HEK293 (cell line): ENCODE results near the gene KIF13A.

Experiments used
- CTCF ChIA-PET: fragments of 350-600 bp; formaldehyde crosslinking; extraction: SDS; loops from one replicate; lab custom pipeline; 2021; ENCODE audit warnings: antibody characterized with exemption; lab: Yijun Ruan, JAX
- POLR2A ChIA-PET: fragments of 300-600 bp; formaldehyde crosslinking; extraction: SDS; loops from one replicate; lab custom pipeline; 2020; ENCODE audit warnings: antibody characterized with exemption, inconsistent platforms; lab: Yijun Ruan, JAX
- H3K27ac ChIP-seq: fragments of 200-500 bp; sonication (Bioruptor generic); 2 replicates; pipeline ENCODE4 v1.5.1; 2014; ENCODE audit warnings: low read depth, low read length, control low read depth, inconsistent platforms; ENCODE audit errors: extremely low read depth
- H3K36me3 ChIP-seq, 2 experiments: fragments of 200-500 bp in 1 of 2; sonication (Bioruptor generic) in 1 of 2; 1 replicate in 1 of 2; 2 replicates in 1 of 2; pipeline ENCODE4 v1.5.1; 2014 to 2017; ENCODE audit warnings: inconsistent platforms in 2 of 2, low read length in 2 of 2; ENCODE audit not compliant: control insufficient read depth in 2 of 2, insufficient read depth in 1 of 2
- H3K4me1 ChIP-seq: fragments of 200-500 bp; sonication (Bioruptor generic); 2 replicates; pipeline ENCODE4 v1.5.1; 2014; ENCODE audit warnings: mild to moderate bottlenecking, low read length, inconsistent platforms; ENCODE audit not compliant: control insufficient read depth, insufficient read depth
- H3K4me3 ChIP-seq: 2 replicates; pipeline ENCODE4 v1.5.1; 2011; ENCODE audit warnings: low read depth, mild to moderate bottlenecking, control low read depth, low read length, moderate library complexity
- H3K9me3 ChIP-seq: fragments of 200-500 bp; sonication (Bioruptor generic); 2 replicates; pipeline ENCODE4 v1.5.1; 2014; ENCODE audit warnings: low read depth, low read length, inconsistent platforms; ENCODE audit not compliant: control insufficient read depth, insufficient read depth
- FEZF1 ChIP-seq: fragments of 450-650 bp; formaldehyde crosslinking; IDR thresholded peaks from 2 replicates; pipeline ENCODE4 v1.5.1; 2016; ENCODE audit warnings: missing biosample characterization, missing genetic modification characterization
- KLF16 ChIP-seq: fragments of 450-650 bp; formaldehyde crosslinking; IDR thresholded peaks from 2 replicates; pipeline ENCODE4 v1.5.1; 2017; ENCODE audit warnings: missing biosample characterization, missing genetic modification characterization
- MEIS1 ChIP-seq: sonication (generic); formaldehyde crosslinking; IDR thresholded peaks from 2 replicates; pipeline ENCODE4 v1.8.1; 2022; ENCODE audit warnings: missing genetic modification reagents, mild to moderate bottlenecking, borderline replicate concordance
- OVOL3 ChIP-seq: fragments of 450-650 bp; formaldehyde crosslinking; IDR thresholded peaks from 2 replicates; pipeline ENCODE4 v1.5.1; 2016; ENCODE audit warnings: missing biosample characterization, missing genetic modification characterization
- PRDM6 ChIP-seq: fragments of 450-650 bp; formaldehyde crosslinking; IDR thresholded peaks from 2 replicates; pipeline ENCODE4 v1.5.1; 2017; ENCODE audit warnings: missing biosample characterization, missing genetic modification characterization
- RBAK ChIP-seq: fragments of 450-650 bp; formaldehyde crosslinking; IDR thresholded peaks from 2 replicates; pipeline ENCODE4 v1.5.1; 2016; ENCODE audit warnings: missing biosample characterization, missing genetic modification characterization
- TRIM28 ChIP-seq: IDR thresholded peaks from 2 replicates; pipeline ENCODE4 v1.6.1; 2011; ENCODE audit warnings: low read length, control low read depth, borderline replicate concordance
- ZBTB1 ChIP-seq: fragments of 450-650 bp; formaldehyde crosslinking; IDR thresholded peaks from 2 replicates; pipeline ENCODE4 v1.5.1; 2016; ENCODE audit warnings: missing biosample characterization, missing genetic modification characterization
- ZBTB17 ChIP-seq: fragments of 450-650 bp; formaldehyde crosslinking; IDR thresholded peaks from 2 replicates; pipeline ENCODE4 v1.5.1; 2016; ENCODE audit warnings: missing biosample characterization, missing genetic modification characterization
- ZNF112 ChIP-seq: fragments of 450-650 bp; formaldehyde crosslinking; IDR thresholded peaks from 2 replicates; pipeline ENCODE4 v1.5.0; 2017; ENCODE audit warnings: missing biosample characterization, missing genetic modification characterization
- ZNF140 ChIP-seq: fragments of 450-650 bp; formaldehyde crosslinking; IDR thresholded peaks from 2 replicates; pipeline ENCODE4 v1.5.1; 2016; ENCODE audit warnings: missing biosample characterization, missing genetic modification characterization
- ZNF23 ChIP-seq: fragments of 450-650 bp; formaldehyde crosslinking; IDR thresholded peaks from 2 replicates; pipeline ENCODE4 v1.5.1; 2016; ENCODE audit warnings: missing biosample characterization, missing genetic modification characterization, borderline replicate concordance
- ZNF280D ChIP-seq: fragments of 450-650 bp; formaldehyde crosslinking; IDR thresholded peaks from 2 replicates; pipeline ENCODE4 v1.5.1; 2016; ENCODE audit warnings: missing biosample characterization, missing genetic modification characterization
- ZNF311 ChIP-seq: fragments of 450-650 bp; formaldehyde crosslinking; IDR thresholded peaks from 2 replicates; pipeline ENCODE4 v1.5.1; 2017; ENCODE audit warnings: missing biosample characterization, missing genetic modification characterization, borderline replicate concordance
- ZNF341 ChIP-seq: fragments of 450-650 bp; formaldehyde crosslinking; IDR thresholded peaks from 2 replicates; pipeline ENCODE4; 2016; ENCODE audit warnings: low read depth, missing biosample characterization, missing genetic modification characterization
- ZNF514 ChIP-seq: fragments of 450-650 bp; formaldehyde crosslinking; IDR thresholded peaks from 2 replicates; pipeline ENCODE4 v1.5.1; 2016; ENCODE audit warnings: missing biosample characterization, missing genetic modification characterization
- ZNF623 ChIP-seq: fragments of 450-650 bp; formaldehyde crosslinking; IDR thresholded peaks from 2 replicates; pipeline ENCODE4 v1.5.1; 2016; ENCODE audit warnings: missing biosample characterization, missing genetic modification characterization
- ZNF624 ChIP-seq: fragments of 450-650 bp; formaldehyde crosslinking; IDR thresholded peaks from 2 replicates; pipeline ENCODE4 v1.5.1; 2017; ENCODE audit warnings: missing biosample characterization, missing genetic modification characterization
- ZNF660 ChIP-seq: fragments of 450-650 bp; IDR thresholded peaks from 2 replicates; pipeline ENCODE4 v1.5.1; 2018; ENCODE audit warnings: missing biosample characterization, mild to moderate bottlenecking, missing genetic modification characterization
- ZNF670 ChIP-seq: fragments of 450-650 bp; formaldehyde crosslinking; IDR thresholded peaks from 2 replicates; pipeline ENCODE4 v1.5.1; 2016; ENCODE audit warnings: missing biosample characterization, missing genetic modification characterization, low read depth
- ZNF704 ChIP-seq: fragments of 450-650 bp; formaldehyde crosslinking; IDR thresholded peaks from 2 replicates; pipeline ENCODE4 v1.5.1; 2016; ENCODE audit warnings: missing biosample characterization, missing genetic modification characterization
- ZXDB ChIP-seq: fragments of 450-650 bp; formaldehyde crosslinking; IDR thresholded peaks from 2 replicates; pipeline ENCODE4 v1.5.1; 2016; ENCODE audit warnings: missing biosample characterization, missing genetic modification characterization
- TF ChIP-seq, protein P1 (sequence below): fragments of 450-650 bp; formaldehyde crosslinking; IDR thresholded peaks from 2 replicates; pipeline ENCODE4 v1.5.1; 2016; ENCODE audit warnings: missing biosample characterization, missing genetic modification characterization
- TF ChIP-seq, protein P2 (sequence below): fragments of 450-650 bp; formaldehyde crosslinking; conservative IDR thresholded peaks from 2 replicates; pipeline ENCODE4 v1.5.1; 2016; ENCODE audit warnings: low read depth, missing biosample characterization, missing genetic modification characterization
- TF ChIP-seq, protein P3 (sequence below): fragments of 450-650 bp; formaldehyde crosslinking; IDR thresholded peaks from 2 replicates; pipeline ENCODE4 v1.5.1; 2016; ENCODE audit warnings: missing biosample characterization, missing genetic modification characterization

KIF13A gene

DNA sequence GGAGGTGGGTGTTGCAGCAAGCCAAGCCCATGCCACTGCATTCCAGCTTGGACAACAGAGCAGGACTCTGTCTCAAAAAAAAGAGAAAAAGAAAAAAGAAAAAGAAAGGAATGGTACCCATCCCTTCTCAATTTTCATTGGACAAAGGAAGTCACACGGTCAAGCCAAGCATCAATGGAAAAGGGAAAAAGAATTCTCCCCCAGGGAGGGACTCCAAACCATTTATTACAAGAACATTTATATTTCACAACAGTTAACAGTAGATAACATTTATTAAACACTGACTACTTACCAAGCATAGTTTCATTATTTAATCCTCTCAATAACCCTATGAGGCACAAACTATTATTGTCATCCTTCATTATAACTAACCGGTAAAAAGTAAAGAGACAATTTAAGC, 6.6 kb upstream of the KIF13A start:
- Histone ChIP-seq H3K4me3 (no peak overlapping the region), H3K27ac (no peak overlapping the region), H3K4me1 (no peaks in the 10 kb centered on the region), H3K36me3 (no peaks in the 10 kb centered on the region), H3K9me3 (no peaks in the 10 kb centered on the region)
- TF ChIP-seq KLF16 (tag by site-specific recombination): no peak
- TF ChIP-seq TRIM28: no peak
- no peak for TF ChIP-seq ZNF704
- TF ChIP-seq, protein P1, sequence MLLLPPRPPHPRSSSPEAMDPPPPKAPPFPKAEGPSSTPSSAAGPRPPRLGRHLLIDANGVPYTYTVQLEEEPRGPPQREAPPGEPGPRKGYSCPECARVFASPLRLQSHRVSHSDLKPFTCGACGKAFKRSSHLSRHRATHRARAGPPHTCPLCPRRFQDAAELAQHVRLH (tag by site-specific recombination): no peak
- TF ChIP-seq, protein P2, sequence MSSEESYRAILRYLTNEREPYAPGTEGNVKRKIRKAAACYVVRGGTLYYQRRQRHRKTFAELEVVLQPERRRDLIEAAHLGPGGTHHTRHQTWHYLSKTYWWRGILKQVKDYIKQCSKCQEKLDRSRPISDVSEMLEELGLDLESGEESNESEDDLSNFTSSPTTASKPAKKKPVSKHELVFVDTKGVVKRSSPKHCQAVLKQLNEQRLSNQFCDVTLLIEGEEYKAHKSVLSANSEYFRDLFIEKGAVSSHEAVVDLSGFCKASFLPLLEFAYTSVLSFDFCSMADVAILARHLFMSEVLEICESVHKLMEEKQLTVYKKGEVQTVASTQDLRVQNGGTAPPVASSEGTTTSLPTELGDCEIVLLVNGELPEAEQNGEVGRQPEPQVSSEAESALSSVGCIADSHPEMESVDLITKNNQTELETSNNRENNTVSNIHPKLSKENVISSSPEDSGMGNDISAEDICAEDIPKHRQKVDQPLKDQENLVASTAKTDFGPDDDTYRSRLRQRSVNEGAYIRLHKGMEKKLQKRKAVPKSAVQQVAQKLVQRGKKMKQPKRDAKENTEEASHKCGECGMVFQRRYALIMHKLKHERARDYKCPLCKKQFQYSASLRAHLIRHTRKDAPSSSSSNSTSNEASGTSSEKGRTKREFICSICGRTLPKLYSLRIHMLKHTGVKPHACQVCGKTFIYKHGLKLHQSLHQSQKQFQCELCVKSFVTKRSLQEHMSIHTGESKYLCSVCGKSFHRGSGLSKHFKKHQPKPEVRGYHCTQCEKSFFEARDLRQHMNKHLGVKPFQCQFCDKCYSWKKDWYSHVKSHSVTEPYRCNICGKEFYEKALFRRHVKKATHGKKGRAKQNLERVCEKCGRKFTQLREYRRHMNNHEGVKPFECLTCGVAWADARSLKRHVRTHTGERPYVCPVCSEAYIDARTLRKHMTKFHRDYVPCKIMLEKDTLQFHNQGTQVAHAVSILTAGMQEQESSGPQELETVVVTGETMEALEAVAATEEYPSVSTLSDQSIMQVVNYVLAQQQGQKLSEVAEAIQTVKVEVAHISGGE (tag by site-specific recombination): no peak
- TF ChIP-seq PRDM6 (tag by site-specific recombination): no peak
- no peak for TF ChIP-seq RBAK (tag by site-specific recombination)
- no peak for TF ChIP-seq ZNF311 (tag by site-specific recombination)
- no peak for TF ChIP-seq ZNF280D (tag by site-specific recombination)
- no peak for TF ChIP-seq ZNF624
- TF ChIP-seq ZNF670 (tag by site-specific recombination): no peak
- TF ChIP-seq ZXDB (tag by site-specific recombination): no peak
- no peak for TF ChIP-seq ZNF341 (tag by site-specific recombination)
- TF ChIP-seq ZNF112 (tag by site-specific recombination): no peak
- CTCF ChIA-PET: interaction anchor here (0.7 kb wide), 1 partner anchor 1661 kb away, joined by 3 read pairs; no protein-coding TSS in a partner anchor
- POLR2A ChIA-PET: interaction anchor here (1.1 to 1.5 kb wide), 3 partner anchors 14 to 49 kb away, joined by 3 to 5 read pairs (median 4); no protein-coding TSS in a partner anchor

DNA sequence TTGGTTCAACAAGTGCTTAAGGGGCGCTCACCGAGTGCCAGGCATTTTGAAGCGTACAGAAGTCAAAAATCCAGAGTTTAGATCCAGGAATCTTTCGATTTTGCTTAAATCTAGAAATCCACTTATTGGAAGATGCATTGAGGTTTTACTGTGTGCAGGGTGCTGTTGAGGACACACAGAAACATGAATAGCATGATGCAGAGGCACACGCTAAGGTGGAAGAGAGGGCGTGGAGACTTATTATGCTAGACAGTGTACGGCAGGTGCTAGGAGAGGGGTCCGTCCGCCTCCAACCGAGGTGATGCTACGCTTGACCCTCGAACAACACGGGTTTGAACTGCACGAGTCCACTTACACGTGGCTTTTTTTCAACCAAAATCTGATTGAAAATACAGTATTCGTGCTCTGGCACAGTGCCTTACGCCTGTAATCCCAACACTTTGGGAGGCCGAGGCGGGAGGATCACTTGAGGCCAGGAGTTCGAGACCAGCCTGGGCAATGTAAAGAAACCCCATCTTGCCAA, 1.0 kb upstream of the KIF13A start:
- POLR2A ChIA-PET: interaction anchor here (0.6 kb wide), 1 partner anchor 134 kb away, joined by 3 read pairs; no protein-coding TSS in a partner anchor
- H3K9me3 ChIP-seq: no peaks in the 10 kb centered on the region
- peaks cover 0 to 6% of the 10 kb centered on the region in 2 experiments; a peak in 1 of 3 replicates for H3K36me3 ChIP-seq
- peak overlapping the region; percentile 98 for H3K27ac ChIP-seq
- H3K4me1 ChIP-seq: peaks cover 19% of the 10 kb centered on the region
- CTCF ChIA-PET: interaction anchor here (1.6 kb wide), 1 partner anchor 134 kb away, joined by 5 read pairs; the partner anchor contains the start of gene NHLRC1
- peak overlapping the region; percentile 81 for H3K4me3 ChIP-seq
- TF ChIP-seq FEZF1 (tag by site-specific recombination) (no peak), ZNF514 (no peak), ZNF23 (no peak), MEIS1 (no peak), OVOL3 (no peak), ZBTB17 (peak; percentile 66; the same call in 1 of the 2 replicates), ZNF660 (tag by site-specific recombination) (no peak), ZBTB1 (tag by site-specific recombination) (no peak), ZNF623 (tag by site-specific recombination) (no peak), ZNF140 (tag by site-specific recombination) (no peak)
- TF ChIP-seq, protein P3, sequence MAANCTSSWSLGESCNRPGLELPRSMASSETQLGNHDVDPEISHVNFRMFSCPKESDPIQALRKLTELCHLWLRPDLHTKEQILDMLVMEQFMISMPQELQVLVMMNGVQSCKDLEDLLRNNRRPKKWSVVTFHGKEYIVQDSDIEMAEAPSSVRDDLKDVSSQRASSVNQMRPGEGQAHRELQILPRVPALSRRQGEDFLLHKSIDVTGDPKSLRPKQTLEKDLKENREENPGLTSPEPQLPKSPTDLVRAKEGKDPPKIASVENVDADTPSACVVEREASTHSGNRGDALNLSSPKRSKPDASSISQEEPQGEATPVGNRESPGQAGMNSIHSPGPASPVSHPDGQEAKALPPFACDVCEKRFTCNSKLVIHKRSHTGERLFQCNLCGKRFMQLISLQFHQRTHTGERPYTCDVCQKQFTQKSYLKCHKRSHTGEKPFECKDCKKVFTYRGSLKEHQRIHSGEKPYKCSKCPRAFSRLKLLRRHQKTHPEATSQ (tag by site-specific recombination): no peak
